Measurements from ENCODE around the gene LRRC2. TPM values are rescaled to one million over a fixed set of nuclear protein-coding genes. Genes with fewer than 3 reads are reported as not detected.

LRRC2 gene
- total RNA-seq = 0.10 and 0.37 TPM in 2 replicates

GRCh38 chr3:46566040-46566641, at the start of gene LRRC2:
TSS of gene LRRC2 (minus strand) at chr3:46566302. CDS start at chr3:46551591, 14,711 bp downstream.

GRCh38 chr3:46612324-46612723, 46.2 kb upstream of the LRRC2 start, which contains the start of gene FAM240A:
TSS of gene FAM240A (plus strand) at chr3:46612525. CDS start at chr3:46612684, 159 bp downstream.

GRCh38 chr3:46497556-46498265, 68.4 kb downstream of the LRRC2 start, which contains the start of gene RTP3:
TSS of gene RTP3 (plus strand) at chr3:46497976. CDS start at chr3:46498063, 87 bp downstream.

Other genes with a start within 250 kb of the LRRC2 start
- not detected in 2 replicates for gene CCR2, start 212.2 kb downstream of the LRRC2 start, total RNA-seq
- gene CCR5, start 195.4 kb downstream of the LRRC2 start, total RNA-seq = not detected in 2 replicates
- gene CCRL2, start 159.0 kb downstream of the LRRC2 start, total RNA-seq = 0.62 and 0.83 TPM in 2 replicates
- gene LTF, start 101.4 kb downstream of the LRRC2 start, total RNA-seq = not detected in 2 replicates
- gene RTP3, start 68.3 kb downstream of the LRRC2 start, total RNA-seq = not detected in 2 replicates
- not detected in 2 replicates for gene FAM240A, start 46.2 kb upstream of the LRRC2 start, total RNA-seq
- 0.19 and 0.29 TPM in 2 replicates for gene ALS2CL, start 127.4 kb upstream of the LRRC2 start, total RNA-seq
- gene TMIE, start 135.1 kb upstream of the LRRC2 start, total RNA-seq = not detected in 2 replicates
- not detected in 2 replicates for gene PRSS50, start 151.6 kb upstream of the LRRC2 start, total RNA-seq